Activated T-cell treated with anti-CD3 and anti-CD28 coated beads for 48 hours (primary cell): ENCODE results near the gene GFER.
"Not testable (repeated sequence)": the region's sequence is repeated elsewhere in the genome, so short reads cannot be mapped to it uniquely, and the experiment has no call there.

Experiments used
- DNase-seq: peaks from one replicate; pipeline ENCODE4 v3.0.0-alpha.2; 2020; ENCODE audit warnings: low read depth

The GFER gene

DNA sequence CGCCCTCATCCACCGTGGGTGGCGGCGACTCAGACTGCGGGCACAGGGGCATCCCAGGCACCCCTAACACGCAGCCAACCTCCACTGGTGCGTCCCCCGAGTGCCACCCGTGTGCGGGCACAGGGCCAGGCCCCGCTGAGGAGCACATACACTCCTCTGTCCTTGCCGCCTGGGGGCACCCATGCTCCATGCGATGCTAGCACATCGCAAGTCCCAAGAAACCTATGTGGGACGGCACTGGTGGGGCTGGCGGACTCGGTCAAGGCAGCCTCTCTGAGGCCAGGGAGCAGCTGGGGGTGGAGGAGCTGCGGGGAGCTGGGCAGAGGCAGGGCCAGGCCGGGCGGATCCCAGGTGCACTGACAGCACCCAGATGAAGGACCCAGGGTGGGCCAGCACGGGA lies 21.7 kb downstream of the GFER start:
- DNase-seq: no peak

DNA sequence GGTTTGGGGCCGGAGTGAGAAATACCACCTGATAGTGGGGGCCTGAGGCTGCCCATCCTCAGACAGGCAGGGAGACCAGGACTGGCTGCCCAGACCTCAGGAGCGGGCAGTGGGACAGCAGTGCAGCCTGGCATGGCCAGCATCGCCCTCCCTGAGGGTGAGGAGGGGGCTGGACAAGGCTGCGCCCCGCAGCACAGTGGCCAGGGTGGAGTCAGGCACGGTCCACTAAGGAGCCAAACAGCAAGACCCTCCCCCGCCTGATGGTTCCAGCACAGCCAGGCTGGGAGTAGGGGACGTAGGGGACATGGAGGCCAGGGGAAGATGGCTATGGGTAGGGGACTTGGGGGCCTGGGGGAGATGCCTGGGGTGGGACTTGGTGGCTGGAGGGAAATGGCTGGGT lies 22.3 kb downstream of the GFER start:
- DNase-seq: no peak

DNA sequence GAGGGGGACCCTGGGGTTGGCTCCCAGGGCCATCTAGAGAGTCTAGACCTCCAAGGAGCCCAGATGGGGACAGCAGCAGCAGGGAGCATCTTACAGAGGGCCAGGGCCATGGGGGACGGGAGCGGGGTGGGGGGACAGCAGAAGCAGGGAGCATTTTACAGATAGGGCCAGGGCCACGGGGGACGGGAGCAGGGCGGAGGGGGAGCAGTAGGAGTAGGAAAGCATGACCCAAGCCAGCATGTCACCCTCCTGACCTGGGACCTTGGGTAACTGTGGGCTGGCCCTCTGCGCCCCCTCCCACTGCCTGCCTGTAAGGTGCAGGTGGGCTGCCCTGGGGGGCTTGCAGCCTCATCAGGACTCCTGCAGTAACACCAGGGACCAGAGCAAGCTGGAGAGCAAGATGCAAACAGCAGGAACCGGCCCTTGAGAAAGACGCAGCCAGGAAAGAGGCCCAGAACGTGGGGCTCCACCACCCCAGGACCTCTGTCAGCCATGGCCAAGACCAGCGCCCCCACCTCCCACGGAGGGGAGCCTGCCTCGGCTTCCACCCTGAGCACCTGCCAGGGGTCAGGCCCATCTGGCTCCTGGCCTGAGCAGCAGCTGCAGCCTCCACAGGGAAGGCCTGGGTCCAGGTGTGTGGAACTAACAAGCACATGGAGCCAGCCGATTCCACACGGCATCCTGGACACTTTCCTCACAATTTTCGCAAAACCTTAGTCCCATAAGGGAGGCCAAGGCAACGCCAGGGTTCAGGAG lies 23.3 kb downstream of the GFER start:
- DNase-seq: no peak

DNA sequence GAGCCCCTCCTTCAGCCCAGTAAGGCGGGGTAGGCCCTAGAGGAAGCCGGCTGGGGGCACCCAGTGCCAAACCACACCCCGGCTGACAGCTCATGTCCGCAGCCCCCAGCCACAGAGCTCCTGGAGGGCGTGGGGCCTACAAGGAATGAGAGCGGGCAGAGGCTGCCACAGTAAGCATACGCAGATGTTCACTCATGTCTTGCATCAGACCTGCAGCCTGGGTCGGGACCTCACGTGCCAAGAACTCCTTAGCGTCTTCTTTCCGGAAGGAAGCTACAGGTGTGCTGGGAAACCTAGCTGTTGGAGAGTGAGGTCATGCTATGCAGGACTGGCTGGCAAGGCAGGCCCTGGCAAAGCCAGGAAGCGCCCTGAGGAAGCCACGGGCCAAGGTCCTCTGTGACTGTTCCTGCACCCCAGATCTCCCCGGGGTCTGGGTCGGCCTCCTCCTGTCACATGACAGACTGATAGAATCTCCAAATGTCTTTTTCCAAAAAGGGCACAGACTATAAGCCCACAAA lies 24.1 kb downstream of the GFER start:
- DNase-seq: no peak

GRCh38 chr16:2008631-2009163 lies 24.7 kb downstream of the GFER start:
- DNase-seq: peak; percentile 42

GRCh38 chr16:2009164-2009711 lies 25.2 kb downstream of the GFER start:
- DNase-seq: no peak

DNA sequence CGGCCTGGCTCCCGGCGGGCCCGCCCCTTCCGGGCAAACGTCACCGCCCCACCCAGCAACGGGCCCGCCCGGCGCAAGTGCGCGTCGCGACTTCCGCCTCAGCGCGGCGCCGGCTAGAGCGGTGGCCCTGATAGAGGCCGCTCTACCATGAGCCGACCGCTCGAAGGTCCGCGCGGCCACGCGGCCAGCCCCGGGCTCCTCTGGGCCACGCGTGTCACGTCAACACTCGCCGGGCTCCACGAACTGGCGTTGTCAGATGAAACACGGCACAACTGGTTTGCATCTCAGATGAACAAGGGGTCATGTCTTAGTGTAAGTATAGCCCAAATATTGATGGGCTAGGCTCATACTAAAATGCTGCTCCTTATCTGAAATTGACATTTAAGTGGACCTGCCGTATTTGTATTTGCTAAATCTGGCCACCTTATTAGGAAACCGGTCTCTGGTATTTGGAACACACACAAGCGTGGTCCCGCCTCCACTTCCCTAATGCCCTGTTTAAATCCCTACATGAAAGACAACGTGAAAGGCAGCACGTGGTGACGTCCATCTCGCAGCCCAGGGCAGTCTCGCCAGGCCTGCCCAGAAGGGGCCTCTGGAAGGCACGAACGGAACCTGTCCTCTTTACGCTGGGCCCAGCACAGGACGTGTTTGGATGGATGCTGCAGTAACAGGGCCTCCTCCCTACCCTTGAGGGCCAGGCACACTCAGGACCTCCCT lies 26.0 kb downstream of the GFER start, which contains the start of gene ZNF598:
Gene ZNF598 (minus strand): TSS at position 31 of the 720 bp plus-strand sequence.
- peak; percentile 81 for DNase-seq

- not testable (repeated sequence) for DNase-seq
These were observed 27.7 kb downstream of the GFER start for GRCh38 chr16:2011726-2012125.

- no peak for DNase-seq
These were observed 29.5 kb downstream of the GFER start for GRCh38 chr16:2013527-2013926.

- DNase-seq: no peak
These were observed 31.3 kb downstream of the GFER start for GRCh38 chr16:2015117-2015946.

DNA sequence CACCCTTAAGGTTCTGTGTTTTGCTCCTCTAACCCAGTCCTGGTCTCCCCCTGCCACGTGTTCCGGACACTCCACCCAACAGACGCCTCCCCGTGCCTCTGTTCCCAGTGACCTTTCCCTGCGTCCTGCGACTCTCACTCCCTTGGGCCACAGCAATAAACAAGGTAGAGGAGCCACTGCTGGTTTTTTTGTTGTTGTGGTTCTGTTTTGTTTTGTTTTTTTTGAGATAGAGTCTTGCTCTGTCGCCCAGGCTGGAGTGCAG lies 31.9 kb downstream of the GFER start:
- DNase-seq: no peak

GRCh38 chr16:2016407-2016922 lies 32.5 kb downstream of the GFER start:
- DNase-seq: no peak

GRCh38 chr16:2019518-2019920 lies 35.5 kb downstream of the GFER start, which contains the start of gene NPW:
Gene NPW, plus strand, starts transcription at chr16:2019785.
- peak; percentile 33 for DNase-seq

GRCh38 chr16:2019921-2020831 lies 36.2 kb downstream of the GFER start:
- no peak for DNase-seq

GRCh38 chr16:2022723-2023091 lies 38.7 kb downstream of the GFER start:
- DNase-seq: peak; percentile 21

DNA sequence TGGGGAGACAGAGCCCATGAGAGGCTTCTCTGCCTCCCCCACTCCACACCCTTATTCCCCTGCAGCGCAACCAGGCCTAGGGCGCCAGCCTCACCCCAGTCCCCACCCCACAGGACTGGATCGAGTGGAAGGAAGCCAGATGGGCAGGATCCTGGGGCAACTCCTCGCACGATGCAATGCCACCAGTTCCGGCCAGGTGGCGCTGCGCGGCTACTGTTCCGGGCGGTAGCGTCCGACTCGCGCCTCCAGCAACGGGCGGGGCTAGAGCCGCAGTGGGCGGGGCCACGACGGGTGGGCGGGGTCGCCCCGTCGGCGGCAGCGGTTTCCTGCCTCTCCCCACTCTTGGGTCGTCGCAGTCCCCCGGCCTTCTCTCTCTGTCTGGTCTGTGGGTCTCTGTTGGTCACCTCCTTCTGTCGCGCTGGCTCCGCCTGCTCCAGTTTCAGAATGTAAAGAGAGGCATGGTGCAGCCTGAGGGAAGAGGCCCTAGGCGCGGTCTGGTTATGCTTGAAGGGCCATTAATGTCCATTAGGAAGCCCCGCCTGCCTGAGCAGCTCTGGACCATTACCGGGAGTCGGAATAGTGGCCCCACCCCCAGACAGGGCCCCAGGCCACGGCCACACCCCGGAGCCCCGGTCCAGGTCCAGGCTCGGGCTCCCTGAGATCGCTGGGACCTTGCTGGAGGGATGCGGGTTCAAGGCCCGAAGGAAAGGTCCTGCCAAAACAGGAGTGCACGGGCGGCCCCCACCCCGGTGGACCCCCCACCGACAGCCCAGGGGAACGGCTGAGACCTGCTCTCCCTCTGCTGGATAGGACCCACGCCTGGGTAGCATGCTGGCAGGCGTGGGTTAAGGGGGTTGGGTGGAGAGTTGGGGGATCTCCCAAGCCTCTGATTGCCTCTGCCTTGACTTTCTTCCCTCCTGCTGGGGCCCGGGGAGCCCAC lies 39.4 kb downstream of the GFER start:
- DNase-seq: peak; percentile 96

DNA sequence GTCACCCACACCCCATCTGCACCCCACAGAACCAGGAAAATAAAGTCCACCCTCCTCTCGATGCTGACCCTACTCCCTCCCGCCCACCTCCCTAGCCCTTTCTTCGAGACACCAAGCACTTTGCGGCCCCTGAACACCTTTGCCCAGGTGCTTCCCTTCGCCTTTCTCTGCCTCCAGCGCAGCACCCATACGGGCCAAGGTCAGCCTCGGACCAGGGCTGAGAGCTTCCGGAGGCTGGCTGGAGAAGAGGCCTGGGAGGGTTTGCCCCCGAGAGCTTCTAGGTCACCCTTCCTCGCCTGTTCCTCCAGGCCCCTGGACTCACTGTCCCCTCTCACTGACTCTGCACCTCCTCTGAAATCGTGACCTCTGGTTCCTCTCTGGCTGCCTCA lies 40.0 kb downstream of the GFER start:
- no peak for DNase-seq

DNA sequence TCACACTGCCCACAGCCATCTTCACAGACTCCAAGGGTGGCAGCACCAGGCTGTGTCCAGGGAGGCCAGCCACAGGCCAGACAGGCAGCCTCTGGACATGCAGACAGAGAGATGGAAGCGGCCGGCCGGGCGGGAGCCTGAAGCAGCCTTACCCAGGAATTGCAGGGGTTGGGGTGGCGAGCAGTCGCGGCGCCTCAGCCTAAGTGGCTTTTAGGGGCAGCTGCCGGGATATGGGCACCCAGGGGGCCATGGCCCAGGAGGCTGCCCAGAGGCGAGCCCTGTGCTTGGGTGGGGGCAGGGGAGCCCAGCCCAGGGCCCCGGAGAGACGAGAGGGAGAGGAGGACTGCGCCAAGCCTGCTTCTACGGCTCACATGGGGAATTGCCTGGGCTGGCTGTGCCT lies 41.3 kb downstream of the GFER start:
- no peak for DNase-seq

GRCh38 chr16:2025878-2026460 lies 42.0 kb downstream of the GFER start:
- DNase-seq: no peak
